Progenitor cell of endocrine pancreas (in vitro differentiated cells): ENCODE data around the gene HERPUD1. TPM values are rescaled to one million over a fixed set of nuclear protein-coding genes. Genes with fewer than 3 reads are reported as not detected.

Experiments
- DNase-seq: peaks from one replicate; pipeline ENCODE4 v3.0.0; 2021; ENCODE audit warnings: low spot score; ENCODE audit not compliant: unreplicated experiment
- H3K27ac Mint-ChIP-seq: 2 replicates; pipeline ENCODE4 v1.8.0; 2021; ENCODE audit warnings: mild to moderate bottlenecking, moderate library complexity, mixed read lengths
- H3K27me3 Mint-ChIP-seq: 2 replicates; pipeline ENCODE4 v1.8.0; 2021; ENCODE audit warnings: mixed read lengths
- H3K36me3 Mint-ChIP-seq: 2 replicates; pipeline ENCODE4 v1.8.0; 2022; ENCODE audit warnings: mixed read lengths; ENCODE audit not compliant: insufficient read depth
- H3K4me1 Mint-ChIP-seq: 2 replicates; pipeline ENCODE4 v1.8.0; 2021; ENCODE audit warnings: low read depth, mixed read lengths
- H3K4me3 Mint-ChIP-seq: 2 replicates; pipeline ENCODE4 v1.8.0; 2021; ENCODE audit warnings: low read depth, mild to moderate bottlenecking, moderate library complexity, mixed read lengths
- H3K9me3 Mint-ChIP-seq: 2 replicates; pipeline ENCODE4 v1.8.0; 2021; ENCODE audit warnings: low read depth, mixed read lengths
- CTCF ChIP-seq: fragments of 200-600 bp; sonication (generic); IDR thresholded peaks from one replicate; pipeline ENCODE4 v1.5.0; 2021; ENCODE audit warnings: antibody characterized with exemption, mild to moderate bottlenecking; ENCODE audit not compliant: unreplicated experiment
- total RNA-seq: library from RNA; stranded (reverse); gene quantifications from 2 replicates; pipeline ENCODE4 v1.2.1, GENCODE V29; 2021

The HERPUD1 gene
- total RNA-seq, 1 donor from 2014 or later, result 70.0 TPM

GRCh38 chr16:56898847-56899246, 33.1 kb upstream of the HERPUD1 start:
- Mint-ChIP-seq H3K27me3 (peaks cover 7% of the 10 kb centered on the region), H3K4me3 (no peak overlapping the region), H3K9me3 (no peaks in the 10 kb centered on the region), H3K36me3 (no peaks in the 10 kb centered on the region), H3K27ac (no peak overlapping the region), H3K4me1 (peaks cover 8% of the 10 kb centered on the region)
- no peak for TF ChIP-seq CTCF
- no peak for DNase-seq

DNA sequence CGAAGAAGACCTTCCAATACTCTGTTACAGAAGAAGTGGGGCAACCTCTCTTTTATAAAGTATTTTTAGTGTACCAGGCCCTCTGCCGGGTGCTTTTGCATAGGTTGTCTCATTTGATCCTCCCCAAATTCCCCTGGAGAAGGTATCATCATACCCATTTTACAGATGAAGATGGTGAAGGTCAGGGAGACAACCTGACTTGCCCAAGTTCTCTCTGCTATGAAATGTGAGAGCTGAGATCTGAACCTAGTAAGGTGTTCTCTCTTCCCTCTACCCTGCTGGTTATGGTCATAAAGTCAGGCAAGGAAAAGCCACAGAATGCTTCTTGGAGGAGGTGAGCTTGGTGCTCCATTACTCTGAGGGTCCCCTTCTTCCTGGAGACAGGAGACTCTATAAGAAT, 28.1 kb upstream of the HERPUD1 start:
- DNase-seq, result no peak
- H3K4me3 Mint-ChIP-seq, result no peak overlapping the region
- H3K27me3 Mint-ChIP-seq, result no peaks in the 10 kb centered on the region
- H3K27ac Mint-ChIP-seq, result no peak overlapping the region
- peaks cover 4% of the 10 kb centered on the region for H3K9me3 Mint-ChIP-seq
- no peak for TF ChIP-seq CTCF
- H3K4me1 Mint-ChIP-seq, result peaks cover 13% of the 10 kb centered on the region
- no peaks in the 10 kb centered on the region for H3K36me3 Mint-ChIP-seq

DNA sequence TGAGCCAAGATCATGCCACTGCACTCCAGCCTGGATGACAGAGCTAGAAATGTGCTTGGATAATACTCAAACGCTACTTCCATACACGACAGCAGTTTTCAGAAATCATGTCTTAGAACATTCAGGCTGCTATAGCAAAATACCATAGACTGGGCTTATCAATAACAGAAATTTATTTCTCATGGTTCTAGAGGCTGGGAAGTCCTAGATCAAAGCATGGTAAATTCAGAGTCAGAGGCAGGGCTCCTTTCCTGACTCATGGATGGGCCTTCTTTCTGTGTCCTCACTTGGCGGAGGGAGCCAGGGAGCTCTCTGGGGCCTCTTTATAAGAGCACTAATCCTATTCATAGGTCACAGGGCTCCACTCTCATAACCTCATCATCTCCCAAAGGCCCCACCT, 24.5 kb upstream of the HERPUD1 start:
- TF ChIP-seq CTCF, result no peak
- peaks cover 42% of the 10 kb centered on the region for H3K4me1 Mint-ChIP-seq
- peaks cover 4% of the 10 kb centered on the region for H3K9me3 Mint-ChIP-seq
- DNase-seq, result no peak
- H3K4me3 Mint-ChIP-seq, result no peak overlapping the region
- H3K27me3 Mint-ChIP-seq, result peaks cover 1% of the 10 kb centered on the region
- no peaks in the 10 kb centered on the region for H3K36me3 Mint-ChIP-seq
- no peak overlapping the region for H3K27ac Mint-ChIP-seq

DNA sequence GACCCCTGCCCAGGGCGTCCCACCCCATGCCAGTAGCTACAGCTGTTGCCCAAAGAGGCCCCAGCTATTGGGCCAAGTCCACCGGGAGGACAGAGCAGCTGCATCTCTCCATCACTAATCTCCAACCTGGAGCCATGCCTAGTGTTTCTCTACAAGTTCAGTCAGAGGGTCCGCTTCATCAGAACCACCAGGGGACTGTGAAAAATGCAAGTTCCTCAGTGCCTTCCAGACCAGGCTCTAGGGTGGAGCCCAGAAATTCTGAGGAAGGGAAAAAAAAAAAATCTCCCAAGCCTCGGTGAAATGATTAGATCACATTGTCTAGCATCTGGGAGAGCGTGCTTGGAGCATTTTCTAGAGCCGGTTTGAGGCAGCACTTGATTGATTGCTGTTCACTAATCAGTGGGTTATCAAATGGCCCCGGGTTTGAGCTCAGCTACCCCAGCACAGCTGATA, 22.4 kb upstream of the HERPUD1 start:
- H3K27me3 Mint-ChIP-seq, result peaks cover 3% of the 10 kb centered on the region
- no peak for TF ChIP-seq CTCF
- DNase-seq, result no peak
- H3K4me3 Mint-ChIP-seq, result no peak overlapping the region
- H3K9me3 Mint-ChIP-seq, result peaks cover 4% of the 10 kb centered on the region
- H3K36me3 Mint-ChIP-seq, result no peaks in the 10 kb centered on the region
- H3K4me1 Mint-ChIP-seq, result peaks cover 50% of the 10 kb centered on the region
- H3K27ac Mint-ChIP-seq, result peak overlapping the region; percentile 62

DNA sequence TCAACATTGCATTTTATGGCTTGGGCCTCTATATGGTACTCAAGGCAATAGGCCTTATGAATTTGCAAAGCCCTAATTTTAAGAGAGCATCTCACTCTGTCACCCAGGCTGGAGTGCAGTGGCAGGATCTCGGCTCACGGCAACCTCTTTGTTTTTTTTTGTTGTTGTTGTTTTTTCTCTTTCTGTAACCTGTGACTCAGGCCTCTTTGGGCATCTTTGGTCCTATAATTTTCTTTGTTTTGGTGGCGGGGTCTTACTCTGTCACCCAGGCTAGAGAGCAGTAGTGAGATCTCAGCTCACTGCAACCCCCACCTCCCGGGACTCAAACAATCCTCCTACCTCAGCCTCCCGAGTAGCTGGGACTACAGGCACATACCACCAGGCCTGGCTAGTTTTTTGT, 21.8 kb upstream of the HERPUD1 start:
- Mint-ChIP-seq H3K27ac (peak overlapping the region; percentile 51), H3K27me3 (peaks cover 3% of the 10 kb centered on the region), H3K4me3 (no peak overlapping the region), H3K4me1 (peaks cover 50% of the 10 kb centered on the region), H3K36me3 (no peaks in the 10 kb centered on the region), H3K9me3 (peaks cover 4% of the 10 kb centered on the region)
- DNase-seq, result no peak
- no peak for TF ChIP-seq CTCF
